A204.1 (cell line): Measurements from ENCODE around the gene SBF2.
A peak's percentile ranks its signal among the peaks of the same experiment; 100 is the strongest.
"Not testable (repeated sequence)": the region's sequence is repeated elsewhere in the genome, so short reads cannot be mapped to it uniquely, and the experiment has no call there.

Experiments used
- FAIRE-seq: peaks from 2 replicates; lab custom pipeline; 2012; peaks lifted over from hg19 to GRCh38; lab: Jason Lieb, UNC

Gene SBF2

DNA sequence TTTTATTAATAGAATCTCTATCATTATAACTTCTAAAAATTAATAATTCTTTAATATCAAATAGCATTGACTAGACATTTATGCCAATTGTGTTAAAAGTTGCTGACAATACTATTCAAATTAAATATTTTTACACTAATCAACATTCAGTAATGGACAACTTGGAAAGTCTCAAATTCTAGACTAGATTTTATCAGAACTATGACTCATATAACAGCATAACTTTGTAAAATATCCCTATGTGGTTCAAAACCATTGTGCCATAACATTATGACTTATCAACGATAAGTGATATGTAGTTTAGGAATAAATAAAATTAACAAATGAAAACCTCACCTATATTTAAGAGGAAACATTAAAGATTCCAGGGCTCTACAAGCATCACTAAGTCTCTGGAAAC, 291.8 kb downstream of the SBF2 start:
- FAIRE-seq = no peak

DNA sequence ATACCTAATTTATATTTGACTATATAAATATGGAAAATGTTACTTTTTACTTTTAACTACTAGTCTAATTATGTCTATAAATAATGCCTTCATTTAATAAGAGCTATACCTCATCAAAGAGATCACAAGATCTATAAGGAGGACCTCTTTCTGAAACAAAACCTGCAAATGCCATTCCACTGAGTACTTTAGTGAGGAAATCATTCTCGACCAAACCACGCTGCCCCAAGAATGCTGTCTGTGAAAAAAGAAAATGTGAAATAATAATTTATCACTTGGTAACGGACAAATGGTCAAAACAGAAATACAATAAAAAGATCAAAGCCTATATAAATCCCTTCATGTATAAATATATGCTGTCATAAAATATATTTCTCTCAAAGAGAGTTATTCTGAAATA, 301.7 kb downstream of the SBF2 start:
- no peak for FAIRE-seq

DNA sequence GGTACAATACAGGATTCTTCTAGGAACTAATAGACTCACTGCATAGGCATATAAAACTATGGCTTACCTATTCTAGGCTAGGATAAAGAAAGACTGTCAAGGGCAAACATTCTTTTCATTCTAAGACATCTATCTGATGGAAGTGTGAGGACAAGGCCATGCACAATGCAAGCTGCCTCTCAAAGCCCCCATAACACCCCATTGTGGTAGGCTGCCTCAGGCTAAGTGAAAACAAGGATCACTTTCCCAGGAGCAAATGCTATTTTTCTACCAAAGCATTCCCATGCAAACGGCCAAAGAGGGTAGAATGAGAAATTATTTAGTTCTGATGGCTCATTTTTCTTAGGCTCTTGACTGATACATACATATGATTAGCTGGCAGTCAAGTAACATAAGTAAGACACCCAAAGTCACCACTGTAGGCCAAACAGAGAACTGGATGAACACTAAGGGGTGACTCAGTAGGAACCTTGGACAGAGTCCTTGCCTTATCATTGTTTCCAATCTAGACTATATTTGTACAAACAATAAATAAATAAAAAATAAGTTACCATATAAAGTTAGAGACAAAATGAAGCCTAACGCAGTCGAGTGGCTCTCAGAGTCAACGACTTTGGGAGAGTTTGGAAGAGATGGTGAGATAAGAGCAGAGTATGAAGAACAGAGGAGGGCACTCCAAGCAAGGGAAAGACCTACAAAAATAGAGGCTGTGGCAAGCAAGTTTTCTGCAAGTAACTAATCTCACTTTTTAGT, 303.6 kb downstream of the SBF2 start:
- FAIRE-seq = no peak

- not testable (repeated sequence) for FAIRE-seq
Observed at GRCh38 chr11:9987303-9987702, 306.7 kb downstream of the SBF2 start.

DNA sequence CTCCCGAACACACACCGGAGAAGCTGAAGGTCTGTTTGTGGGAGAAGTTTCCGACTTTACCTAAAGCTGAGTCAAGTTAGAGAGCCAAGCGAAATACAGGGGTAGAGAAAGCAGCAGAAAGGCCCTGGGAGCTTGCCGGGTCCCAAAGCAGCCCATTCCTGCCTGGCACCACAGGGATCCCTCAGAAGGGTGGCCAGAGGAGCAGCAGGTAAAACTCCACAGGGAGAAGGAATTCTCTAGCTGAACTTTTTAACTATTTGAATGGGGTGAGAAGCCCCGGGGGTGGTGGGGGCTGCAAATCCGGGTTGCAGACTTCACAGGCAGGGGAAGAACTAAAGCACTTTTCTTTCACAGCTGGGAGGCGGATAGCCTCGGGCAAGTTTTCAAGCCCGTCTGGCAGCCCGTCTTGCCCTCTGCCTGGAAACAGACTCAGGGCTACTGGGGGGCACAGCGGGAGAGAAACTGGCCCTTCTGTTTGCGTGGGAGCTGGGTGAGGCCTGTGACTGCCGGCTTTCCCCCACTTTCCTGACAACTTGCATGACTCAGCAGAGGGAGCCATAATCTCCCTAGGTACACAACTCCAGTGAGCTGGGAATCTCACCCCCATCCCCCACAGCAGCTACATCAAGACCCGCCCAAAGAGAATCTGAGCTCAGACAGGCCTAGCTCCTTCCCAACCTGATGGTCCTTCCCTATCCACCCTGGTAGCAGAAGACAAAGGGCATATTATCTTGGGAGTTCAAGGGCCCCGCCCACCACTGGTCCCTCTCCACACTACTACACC, 311.0 kb downstream of the SBF2 start:
- no peak for FAIRE-seq

DNA sequence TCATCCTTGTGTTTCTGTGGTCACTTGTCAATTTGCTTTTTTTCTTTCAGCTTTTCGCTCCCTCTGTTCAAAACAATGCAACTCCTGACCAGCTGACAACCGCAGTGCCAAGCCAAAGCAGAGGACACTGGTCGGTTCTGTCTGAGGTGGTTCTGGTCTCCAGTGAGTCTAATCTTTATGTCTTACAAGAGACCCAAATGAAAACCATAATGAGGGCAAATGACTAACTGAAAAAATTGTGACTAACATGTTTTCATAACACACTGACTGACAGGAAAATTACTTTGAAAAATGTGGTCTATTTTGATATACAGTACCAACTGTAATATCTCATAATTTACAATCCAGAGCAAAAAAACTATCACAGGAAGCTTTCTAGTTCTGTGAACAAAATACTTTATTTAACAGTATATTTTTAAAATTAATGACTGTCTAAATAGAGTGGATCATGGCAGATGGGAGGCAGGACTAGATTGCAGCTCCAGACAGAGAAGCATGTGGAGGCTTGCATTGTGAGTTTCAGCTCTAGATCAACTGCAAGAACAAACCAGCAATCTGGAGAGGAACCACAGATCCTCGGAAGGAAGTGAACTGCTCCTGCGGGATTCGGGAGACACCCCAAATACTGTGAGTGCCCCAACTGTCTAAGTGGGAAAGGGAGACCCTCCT, 311.8 kb downstream of the SBF2 start:
- no peak for FAIRE-seq

GRCh38 chr11:9980931-9981330, 313.1 kb downstream of the SBF2 start:
- no peak for FAIRE-seq

DNA sequence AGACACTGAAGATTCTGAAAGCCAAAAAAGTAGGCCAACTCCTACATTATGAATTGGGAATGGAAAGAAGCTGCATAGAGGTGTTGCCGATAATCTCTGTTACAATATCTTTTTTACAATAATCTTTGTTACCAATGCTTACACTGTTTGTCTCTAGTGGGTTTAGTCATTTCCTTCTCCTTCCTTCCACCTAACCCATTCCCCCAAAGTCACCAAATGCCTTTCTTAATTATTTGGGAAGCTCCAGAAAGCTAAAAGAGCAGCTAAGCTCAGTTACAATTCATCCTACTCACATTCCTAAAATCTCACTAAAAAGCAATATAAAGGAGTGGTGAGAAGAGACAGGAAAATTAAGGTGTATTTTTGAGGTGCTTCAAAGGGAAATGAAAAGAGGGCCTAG, 316.5 kb downstream of the SBF2 start:
- FAIRE-seq = no peak

GRCh38 chr11:9974375-9974774, 319.6 kb downstream of the SBF2 start:
- FAIRE-seq = no peak

DNA sequence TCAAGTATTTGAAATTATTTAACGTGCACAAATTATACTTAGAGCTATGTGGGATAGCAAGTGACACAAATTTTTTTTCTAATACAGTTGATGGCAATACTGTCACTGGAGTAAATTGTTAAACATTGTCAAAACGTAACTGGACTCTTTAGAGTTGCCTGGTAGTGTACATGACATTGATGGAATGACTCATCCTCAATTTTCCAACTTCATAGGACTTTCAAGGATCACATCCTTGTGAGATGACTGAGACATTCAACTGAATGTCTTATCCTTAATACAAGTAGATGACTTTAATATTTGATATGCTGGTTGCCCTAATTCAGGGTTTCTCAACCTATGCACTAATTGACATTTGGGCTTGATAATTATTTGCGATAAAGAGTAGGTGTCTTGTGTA, 320.1 kb downstream of the SBF2 start:
- no peak for FAIRE-seq

GRCh38 chr11:9972989-9973388, 321.0 kb downstream of the SBF2 start:
- FAIRE-seq = peak; percentile 94

- FAIRE-seq = no peak
Observed at GRCh38 chr11:9971894-9972293, 322.1 kb downstream of the SBF2 start.

DNA sequence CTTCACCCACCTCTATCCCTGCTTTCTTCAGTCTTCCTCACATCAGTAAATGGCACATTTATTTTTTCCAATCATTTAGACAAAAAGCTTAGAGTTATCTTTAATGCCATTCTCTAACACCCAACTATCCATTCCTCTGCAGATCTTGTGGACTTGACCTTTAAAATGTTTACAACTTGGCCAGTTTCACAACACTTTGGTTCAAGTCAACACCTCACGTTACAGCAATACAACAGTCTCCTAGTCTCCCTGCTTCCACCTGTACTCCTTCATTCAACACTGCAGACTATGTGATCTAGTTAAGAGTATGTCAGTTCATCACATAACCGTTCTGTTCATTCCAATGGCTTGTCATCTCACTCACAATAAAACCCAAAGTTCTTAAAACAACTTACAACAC, 325.0 kb downstream of the SBF2 start:
- no peak for FAIRE-seq

- no peak for FAIRE-seq
Observed at GRCh38 chr11:9962722-9963121, 331.3 kb downstream of the SBF2 start.

DNA sequence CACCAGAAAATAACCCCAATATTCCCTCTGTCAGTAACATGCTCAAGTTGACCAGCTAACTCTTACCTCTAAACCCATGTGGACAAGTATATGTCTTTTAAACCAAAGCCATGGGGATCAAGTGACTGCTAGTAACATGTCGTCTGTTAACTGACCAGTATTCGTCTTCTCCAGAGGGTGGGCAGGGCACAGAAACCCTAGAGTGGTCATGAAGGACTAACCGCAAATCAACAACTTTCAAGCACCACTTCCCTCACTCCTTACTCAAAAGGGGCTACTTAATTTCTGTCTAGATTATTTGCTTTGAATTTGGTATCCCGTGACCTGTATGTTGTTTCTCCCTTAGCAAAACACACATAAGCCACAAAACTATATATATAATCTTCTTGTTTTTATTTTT, 336.9 kb downstream of the SBF2 start:
- no peak for FAIRE-seq

GRCh38 chr11:9956483-9956882, 337.5 kb downstream of the SBF2 start:
- no peak for FAIRE-seq

- FAIRE-seq = no peak
Observed at GRCh38 chr11:9955391-9955790, 338.6 kb downstream of the SBF2 start.

DNA sequence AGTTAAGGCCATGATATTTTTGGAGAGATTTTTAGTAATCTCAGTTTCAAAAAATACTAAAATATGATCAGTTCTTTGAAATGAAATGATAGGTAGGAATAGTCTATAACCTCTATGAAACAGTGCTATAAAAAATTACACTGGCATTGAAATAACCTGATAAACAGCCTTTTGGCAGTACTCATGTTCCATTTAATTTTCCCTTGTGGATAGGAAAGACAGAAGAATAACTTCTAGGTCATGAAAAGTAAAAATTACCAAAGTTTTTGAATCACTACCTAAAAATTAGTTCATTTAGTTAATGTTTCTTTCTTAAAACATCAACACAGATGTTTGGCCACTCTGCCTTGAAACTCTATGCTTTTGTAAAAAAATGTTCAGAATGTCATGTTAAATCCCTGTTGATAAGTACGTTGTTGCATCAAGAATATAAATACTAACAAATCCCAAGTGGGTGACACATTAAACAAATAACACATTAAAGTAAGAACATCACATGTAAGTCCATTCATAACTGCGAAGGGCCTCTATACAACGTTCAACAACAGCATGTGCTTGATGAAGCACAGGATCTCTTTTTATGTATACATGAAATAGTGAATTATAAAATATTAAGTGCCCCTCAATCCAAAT, 339.9 kb downstream of the SBF2 start:
- FAIRE-seq = no peak

DNA sequence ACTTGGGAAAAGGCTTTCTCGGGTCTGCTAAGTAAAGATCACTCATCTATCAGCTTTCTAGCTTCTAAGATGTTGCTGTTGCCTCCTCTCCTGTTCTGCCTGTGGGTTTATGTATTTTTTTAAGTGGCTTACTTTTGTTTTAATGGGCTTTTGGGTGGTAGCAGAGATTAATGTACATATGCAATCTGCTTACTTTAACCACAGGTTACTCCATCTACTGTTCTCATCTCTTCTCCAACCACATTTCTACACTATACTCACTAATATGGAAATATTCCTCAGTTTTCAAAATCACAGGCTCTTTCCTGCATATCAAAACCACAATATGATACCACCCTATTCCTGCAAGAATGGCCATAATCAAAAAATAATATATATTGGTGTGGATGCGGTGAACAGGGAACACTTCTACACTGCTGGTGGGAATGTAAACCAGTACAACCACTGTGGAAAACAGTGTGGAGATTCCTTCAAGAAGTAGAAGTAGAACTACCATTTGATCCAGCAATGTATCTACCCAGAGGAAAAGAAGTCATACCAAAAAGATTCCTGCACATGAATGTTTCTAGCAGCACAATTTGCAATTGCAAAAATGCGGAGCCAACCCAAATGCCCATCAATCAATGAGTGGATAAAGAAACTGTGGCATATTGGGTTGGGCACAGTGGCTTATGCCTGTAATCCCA, 341.4 kb downstream of the SBF2 start:
- FAIRE-seq = no peak

DNA sequence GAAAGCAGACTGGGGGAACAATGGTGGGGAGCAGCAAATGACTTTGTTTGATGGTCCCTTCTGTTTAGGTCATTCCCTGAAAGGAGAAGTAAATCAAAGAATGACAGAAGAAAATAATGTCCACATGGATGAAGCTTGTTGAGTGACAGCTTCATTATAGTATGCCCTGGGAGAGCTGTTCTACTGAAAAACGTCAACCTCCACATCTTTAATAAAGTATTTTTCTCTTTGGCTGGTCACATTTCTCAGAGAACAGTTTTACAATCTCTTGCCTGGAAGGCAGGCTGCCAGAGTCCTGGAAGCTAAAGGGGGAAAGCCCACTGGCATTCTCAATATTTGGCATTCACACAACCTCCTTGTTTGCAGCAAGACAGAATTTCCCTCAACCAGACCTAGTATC, 342.2 kb downstream of the SBF2 start:
- no peak for FAIRE-seq

DNA sequence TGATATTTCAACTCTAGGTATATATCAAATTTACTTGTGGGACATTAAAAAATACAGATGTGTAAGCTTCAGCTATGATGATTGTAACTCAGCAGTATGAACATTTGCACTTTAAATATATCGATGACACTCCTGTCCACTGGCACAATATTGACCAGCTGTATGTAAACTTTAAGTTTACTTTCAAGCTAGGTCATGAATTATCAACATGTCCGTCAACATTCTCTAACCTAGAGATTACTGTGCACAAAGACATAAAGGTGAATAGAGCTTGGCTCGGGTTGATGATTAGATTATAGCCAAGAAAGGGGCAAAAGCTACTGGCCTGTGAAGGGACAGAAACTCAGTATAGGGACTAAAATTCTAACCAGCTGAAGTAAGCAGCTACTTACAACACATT, 343.6 kb downstream of the SBF2 start:
- FAIRE-seq = no peak

DNA sequence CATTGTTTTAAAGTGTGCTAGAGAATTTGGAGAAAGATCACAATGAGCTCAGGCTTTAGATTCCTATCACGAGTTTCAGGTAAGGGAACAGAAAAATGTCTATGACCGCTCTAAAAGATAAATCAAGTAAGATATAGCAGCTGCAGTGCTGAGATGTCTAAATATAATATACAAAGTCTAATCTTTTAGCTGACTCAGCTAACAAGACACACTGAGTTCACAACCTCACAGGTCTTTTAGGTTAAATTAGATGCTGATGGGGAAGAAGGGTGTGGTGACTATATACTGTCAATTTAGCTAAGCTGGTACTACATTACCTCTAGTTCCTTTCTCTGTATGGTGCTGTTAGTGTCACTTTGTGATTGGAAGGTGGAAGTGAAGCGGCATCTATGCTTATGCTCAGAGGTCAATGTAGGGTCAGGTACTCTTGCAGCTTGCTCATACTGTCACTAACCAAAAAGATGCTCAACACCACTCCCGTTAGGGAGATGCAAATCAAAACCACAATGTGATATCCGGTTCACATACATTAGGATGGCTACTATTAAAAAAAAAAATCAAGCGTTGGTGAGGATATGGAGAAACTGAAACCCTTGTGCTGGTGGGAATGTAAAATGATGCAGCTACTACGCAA, 346.7 kb downstream of the SBF2 start:
- no peak for FAIRE-seq
